Activated CD8-positive, alpha-beta memory T cell treated with anti-CD3 and anti-CD28 coated beads, Interleukin-2, amount 50 U/mL, for 24 hours (primary cell): ENCODE data around the gene MTURN.
"Not testable (repeated sequence)": the region's sequence is repeated elsewhere in the genome, so short reads cannot be mapped to it uniquely, and the experiment has no call there.

Experiments used
- DNase-seq: peaks from one replicate; pipeline ENCODE4 v3.0.0-alpha.2; 2020; ENCODE audit errors: extremely low read depth

Gene MTURN

GRCh38 chr7:30178748-30179436 is 44.1 kb downstream of the MTURN start:
- no peak for DNase-seq

- no peak for DNase-seq
Measured at GRCh38 chr7:30180718-30181117, 45.9 kb downstream of the MTURN start.

GRCh38 chr7:30181211-30181610 is 46.4 kb downstream of the MTURN start:
- no peak for DNase-seq

- DNase-seq, result no peak
Measured at GRCh38 chr7:30181736-30182522, 47.1 kb downstream of the MTURN start.

GRCh38 chr7:30182814-30183213 is 48.0 kb downstream of the MTURN start:
- no peak for DNase-seq

- DNase-seq, result no peak
Measured at GRCh38 chr7:30183749-30184369, 49.1 kb downstream of the MTURN start.

GRCh38 chr7:30184791-30185487 is 50.2 kb downstream of the MTURN start:
- DNase-seq, result no peak

- no peak for DNase-seq
Measured at GRCh38 chr7:30185496-30185895, 50.7 kb downstream of the MTURN start.

- DNase-seq, result no peak
Measured at GRCh38 chr7:30186725-30187124, 51.9 kb downstream of the MTURN start.

GRCh38 chr7:30187513-30187912 is 52.7 kb downstream of the MTURN start:
- no peak for DNase-seq

GRCh38 chr7:30188381-30188780 is 53.6 kb downstream of the MTURN start:
- DNase-seq, result not testable (repeated sequence)

- no peak for DNase-seq
Measured at GRCh38 chr7:30188811-30189210, 54.0 kb downstream of the MTURN start.

GRCh38 chr7:30191809-30192208 is 57.0 kb downstream of the MTURN start:
- DNase-seq, result no peak

GRCh38 chr7:30193336-30193943 is 58.7 kb downstream of the MTURN start:
- no peak for DNase-seq

- no peak for DNase-seq
Measured at GRCh38 chr7:30196408-30196807, 61.6 kb downstream of the MTURN start.

GRCh38 chr7:30197438-30197837 is 62.7 kb downstream of the MTURN start:
- DNase-seq, result no peak

GRCh38 chr7:30199271-30199670 is 64.5 kb downstream of the MTURN start:
- DNase-seq, result no peak

GRCh38 chr7:30200591-30200990 is 65.8 kb downstream of the MTURN start:
- no peak for DNase-seq

- no peak for DNase-seq
Measured at GRCh38 chr7:30201161-30201666, 66.4 kb downstream of the MTURN start.

GRCh38 chr7:30201921-30202320 is 67.1 kb downstream of the MTURN start:
- no peak for DNase-seq

GRCh38 chr7:30202671-30203070 is 67.9 kb downstream of the MTURN start:
- DNase-seq, result no peak

GRCh38 chr7:30206491-30206890 is 71.7 kb downstream of the MTURN start:
- DNase-seq, result no peak
